ENCODE data around the gene SLC17A2. TPM values are rescaled to one million over a fixed set of nuclear protein-coding genes. Genes with fewer than 3 reads are reported as not detected.

Gene SLC17A2
- total RNA-seq, 4 donors from 2014 or later = not detected

DNA sequence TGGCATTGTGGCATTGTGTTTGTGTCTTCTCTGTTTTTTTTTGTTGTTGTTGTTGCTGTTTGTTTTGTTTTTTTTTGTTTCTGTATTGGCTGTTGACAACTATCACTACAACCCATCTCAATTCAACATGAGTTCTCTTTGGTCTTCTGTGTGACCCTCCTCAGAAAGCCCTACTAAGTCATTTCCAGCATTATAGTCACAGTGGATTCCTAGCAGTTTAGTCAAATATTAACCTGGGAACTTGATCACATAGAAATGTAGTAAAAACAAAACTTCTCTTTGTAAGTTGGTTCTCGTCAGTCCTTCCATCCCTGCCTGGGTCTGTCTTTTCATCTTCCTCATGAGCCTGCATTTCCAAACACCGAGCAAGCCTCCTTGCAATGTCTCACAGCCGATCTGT is 16.8 kb downstream of the SLC17A2 start:
- TF ChIP-seq, protein P1, sequence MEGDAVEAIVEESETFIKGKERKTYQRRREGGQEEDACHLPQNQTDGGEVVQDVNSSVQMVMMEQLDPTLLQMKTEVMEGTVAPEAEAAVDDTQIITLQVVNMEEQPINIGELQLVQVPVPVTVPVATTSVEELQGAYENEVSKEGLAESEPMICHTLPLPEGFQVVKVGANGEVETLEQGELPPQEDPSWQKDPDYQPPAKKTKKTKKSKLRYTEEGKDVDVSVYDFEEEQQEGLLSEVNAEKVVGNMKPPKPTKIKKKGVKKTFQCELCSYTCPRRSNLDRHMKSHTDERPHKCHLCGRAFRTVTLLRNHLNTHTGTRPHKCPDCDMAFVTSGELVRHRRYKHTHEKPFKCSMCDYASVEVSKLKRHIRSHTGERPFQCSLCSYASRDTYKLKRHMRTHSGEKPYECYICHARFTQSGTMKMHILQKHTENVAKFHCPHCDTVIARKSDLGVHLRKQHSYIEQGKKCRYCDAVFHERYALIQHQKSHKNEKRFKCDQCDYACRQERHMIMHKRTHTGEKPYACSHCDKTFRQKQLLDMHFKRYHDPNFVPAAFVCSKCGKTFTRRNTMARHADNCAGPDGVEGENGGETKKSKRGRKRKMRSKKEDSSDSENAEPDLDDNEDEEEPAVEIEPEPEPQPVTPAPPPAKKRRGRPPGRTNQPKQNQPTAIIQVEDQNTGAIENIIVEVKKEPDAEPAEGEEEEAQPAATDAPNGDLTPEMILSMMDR (IDR thresholded peaks at IDR 0.05; ENCODE audit: low read depth) = no peak

DNA sequence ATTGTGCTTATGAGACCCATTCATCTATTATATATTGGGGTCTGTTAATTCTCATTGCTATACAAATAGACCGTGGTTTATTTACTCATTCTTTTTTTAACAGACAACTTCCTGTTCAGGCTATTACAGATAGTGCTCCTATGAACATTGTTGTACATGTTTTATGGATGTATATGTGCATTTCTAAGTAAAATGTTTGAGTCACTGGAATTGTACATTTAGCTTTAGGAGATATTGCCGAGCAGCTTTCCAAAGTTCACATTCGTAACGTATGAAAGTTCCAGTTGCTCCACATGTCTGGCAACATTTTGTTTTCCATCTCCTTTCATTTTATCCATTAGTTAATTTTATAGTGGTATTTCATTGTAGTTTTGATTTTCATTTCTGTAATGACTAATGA is 19.1 kb downstream of the SLC17A2 start:
- TF ChIP-seq, protein P1 (IDR thresholded peaks at IDR 0.05; ENCODE audit: low read depth) = no peak

DNA sequence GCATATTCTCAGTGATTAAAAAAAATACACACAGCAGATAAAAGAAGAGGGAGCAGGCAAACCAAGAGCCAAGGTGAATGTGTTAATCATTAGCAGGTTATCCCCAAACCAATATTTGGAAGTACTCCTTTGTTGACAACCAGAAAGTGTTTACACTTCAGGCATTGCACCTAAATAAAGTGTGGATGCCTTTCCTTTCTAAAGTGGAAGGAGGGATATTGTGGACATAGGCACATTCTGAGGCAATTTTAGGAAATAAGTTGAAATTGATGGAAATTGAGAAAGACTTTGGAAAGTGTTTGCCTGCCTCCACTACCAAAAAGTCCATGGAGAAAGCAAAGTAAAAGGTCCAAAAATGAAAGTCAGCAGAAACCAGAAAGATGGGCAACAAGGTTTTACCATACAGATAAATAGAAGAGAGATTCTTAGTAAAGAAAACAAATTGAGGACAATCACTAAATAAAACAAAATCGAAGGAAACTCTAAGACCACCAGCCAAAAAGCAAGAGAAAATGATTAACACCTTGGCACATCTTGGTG is 22.9 kb downstream of the SLC17A2 start:
- TF ChIP-seq, protein P1 (IDR thresholded peaks at IDR 0.05; ENCODE audit: low read depth) = no peak

DNA sequence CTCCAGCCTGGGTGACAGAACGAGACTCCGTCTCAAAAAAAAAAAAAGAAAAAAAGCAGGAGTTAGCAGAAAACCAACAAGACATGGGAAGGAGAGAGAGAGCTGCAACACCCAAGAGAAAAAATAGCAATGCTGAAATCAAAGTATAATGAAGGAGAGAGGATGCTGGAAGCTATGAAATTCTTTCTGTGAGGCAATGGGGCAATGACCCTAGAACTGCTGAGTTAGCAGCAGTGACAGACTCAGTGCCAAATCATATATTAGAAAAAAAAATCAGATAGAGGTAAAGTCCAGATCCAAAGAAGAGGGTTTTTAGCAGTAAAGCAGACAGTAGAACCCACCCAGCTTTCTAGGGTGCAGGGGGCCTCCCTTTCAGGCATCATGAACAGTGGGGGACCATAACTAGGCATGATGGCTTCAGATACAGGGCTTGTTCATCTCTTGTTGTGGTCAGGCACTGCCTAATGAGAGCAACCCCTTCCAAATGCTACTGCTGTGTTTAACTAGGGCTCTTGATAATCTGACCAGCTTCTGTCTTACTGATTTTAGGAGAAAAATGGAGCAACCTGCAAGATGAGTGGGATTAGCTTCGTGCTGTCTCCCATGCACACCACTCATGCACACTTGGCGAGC is 26.9 kb downstream of the SLC17A2 start:
- TF ChIP-seq, protein P1 (IDR thresholded peaks at IDR 0.05; ENCODE audit: low read depth) = no peak

DNA sequence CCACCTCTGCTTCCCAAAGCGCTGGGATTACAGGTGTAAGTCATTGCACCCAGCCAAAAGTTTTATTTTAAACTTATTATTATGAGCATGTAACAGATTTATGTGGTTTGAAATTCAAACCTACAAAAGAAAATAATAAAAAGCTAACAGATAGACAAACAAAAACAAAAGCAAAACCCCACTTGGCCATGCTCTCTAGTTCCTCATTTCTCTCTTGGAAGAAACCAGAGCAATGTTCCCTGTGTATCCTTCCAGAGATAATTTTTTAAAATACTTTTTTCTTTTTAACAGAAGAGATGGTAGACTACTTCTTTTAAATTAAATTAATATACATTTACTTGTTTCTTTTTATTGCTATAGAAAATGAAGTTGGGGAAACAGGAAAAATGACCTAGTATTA is 28.4 kb downstream of the SLC17A2 start:
- TF ChIP-seq, protein P1 (IDR thresholded peaks at IDR 0.05; ENCODE audit: low read depth) = no peak

DNA sequence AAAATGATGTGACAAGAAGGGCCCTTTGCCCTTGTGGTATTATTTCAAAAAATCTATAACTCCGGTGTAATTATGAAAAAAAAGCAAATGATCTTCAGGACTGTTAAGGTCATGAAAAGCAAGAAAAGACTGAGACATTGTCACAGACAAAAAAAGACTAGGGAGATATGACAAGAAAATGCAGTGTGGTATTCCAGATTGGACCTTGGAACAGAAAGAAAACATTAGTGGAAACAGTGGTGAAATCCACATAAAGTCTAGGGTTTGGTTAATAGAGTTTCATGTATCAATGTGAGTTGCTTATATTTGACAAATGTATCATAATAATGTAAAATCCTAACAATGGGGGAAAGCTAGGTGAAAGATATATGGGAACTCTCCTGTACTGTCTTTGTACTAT is 29.6 kb downstream of the SLC17A2 start:
- TF ChIP-seq, protein P1 (IDR thresholded peaks at IDR 0.05; ENCODE audit: low read depth) = no peak

DNA sequence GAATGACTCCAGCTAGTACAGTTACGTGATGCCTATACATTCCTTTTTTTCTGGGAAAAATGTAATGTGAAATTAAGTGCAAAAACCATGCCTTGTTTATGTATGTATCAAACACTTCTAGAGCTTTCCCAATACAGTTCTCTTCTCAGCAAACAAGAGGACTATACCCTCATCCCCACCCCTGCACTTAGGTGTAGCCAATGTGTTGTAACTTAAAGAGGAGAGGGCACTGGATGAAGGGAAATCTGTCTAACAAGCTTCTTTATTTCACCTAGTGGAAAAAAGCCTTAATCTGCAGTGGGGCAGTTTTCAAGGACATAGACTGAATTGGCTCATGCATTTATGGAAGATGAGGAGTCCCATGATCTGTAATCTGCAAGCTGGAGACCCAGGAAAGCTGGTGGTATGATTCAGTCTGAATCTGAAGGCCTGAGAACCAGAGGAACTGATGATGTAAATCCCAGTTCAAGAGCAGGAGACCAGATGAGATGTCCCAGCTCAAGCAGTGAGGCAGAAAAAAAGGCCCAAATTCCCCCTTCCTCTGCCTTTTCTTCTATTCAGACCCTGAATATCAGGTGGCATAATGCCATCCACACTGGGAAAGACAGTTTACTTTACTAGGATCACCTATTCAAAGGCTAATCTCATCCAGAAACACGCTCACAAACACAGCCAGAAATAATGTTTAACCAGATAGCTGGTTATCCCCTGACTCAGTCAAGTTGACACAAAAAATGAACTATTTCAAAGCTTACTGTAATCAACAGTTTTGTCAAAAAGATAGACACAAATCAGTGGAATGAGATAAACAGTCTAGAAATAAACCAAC is 30.7 kb downstream of the SLC17A2 start:
- TF ChIP-seq, protein P1 (IDR thresholded peaks at IDR 0.05; ENCODE audit: low read depth) = no peak
